ENCODE data around the gene EPHA10.

EPHA10 gene

DNA sequence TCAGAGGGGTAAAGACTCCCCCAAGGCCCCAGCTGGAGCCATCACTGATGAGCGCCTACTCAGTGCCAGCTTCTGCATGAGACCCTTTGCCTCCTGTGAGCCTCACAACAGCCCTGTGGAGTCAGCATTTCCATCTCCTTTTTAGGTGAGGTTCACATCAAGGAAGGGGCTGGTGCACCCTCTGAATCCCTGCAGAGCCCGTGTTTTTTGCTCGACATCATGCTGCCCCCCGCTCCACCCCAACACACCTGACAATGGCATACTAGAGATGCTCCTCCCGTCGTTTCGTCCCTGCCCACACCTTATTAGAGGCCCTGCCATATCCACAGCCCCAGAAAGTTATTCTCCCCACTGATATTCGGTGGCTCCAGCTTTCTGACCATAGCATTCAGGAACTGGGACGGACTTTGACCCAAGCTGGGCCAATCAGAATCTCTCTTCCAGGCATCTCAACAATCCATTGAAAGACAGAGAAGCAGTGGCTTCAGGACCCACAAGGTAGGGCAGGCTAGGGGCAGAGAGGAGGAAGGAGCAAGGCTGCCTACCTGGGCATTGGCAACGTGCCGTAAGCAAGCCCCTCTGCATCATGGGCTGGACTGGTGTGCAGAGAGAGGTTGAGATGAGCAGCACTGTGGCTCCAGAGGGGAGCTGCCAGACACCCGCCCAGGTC is 32.7 kb downstream of the EPHA10 start:
- no peak for DNase-seq

- no peak for DNase-seq
Observed at GRCh38 chr1:37731312-37732019, 33.5 kb downstream of the EPHA10 start.

DNA sequence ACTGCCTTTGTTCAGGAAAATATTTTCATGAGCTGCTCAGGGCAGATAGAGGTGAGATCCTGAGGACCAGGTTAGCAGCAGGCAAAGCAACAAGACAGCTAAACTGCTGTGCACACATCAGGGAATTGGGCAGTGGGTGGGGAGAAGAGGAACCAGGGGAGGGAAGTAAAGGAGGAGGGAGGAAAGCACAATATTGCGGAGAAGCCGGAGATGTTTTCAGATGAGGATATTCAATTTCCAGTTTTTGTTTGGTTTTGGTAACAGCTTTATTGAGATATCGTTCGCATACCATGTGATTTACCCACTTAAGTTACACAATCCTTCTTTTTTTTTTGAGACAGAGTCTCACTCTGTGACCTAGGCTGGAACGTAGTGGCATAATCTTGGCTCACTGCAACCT is 34.5 kb downstream of the EPHA10 start:
- no peak for DNase-seq

DNA sequence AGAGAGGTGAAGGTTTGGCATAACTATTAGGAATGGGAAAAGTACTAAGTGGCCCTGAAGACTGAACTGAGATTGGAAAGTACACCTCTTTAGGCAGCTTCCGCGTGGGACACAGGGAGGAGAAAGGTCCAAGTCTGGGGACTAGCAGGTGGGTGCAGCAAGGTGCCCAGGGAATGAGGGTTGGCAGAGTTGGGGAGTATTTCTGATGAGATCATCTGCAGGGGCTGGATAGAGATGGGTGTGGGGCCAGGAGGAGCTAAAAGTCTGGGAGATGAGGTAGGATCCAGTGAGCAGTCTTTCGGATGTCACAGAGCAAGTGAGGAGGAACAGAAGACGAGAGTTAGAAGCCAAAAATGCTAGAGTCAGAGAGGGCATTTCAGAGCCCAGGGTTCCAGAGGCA is 36.5 kb downstream of the EPHA10 start:
- DNase-seq: no peak

GRCh38 chr1:37726751-37727585 is 38.0 kb downstream of the EPHA10 start:
- no peak for DNase-seq

DNA sequence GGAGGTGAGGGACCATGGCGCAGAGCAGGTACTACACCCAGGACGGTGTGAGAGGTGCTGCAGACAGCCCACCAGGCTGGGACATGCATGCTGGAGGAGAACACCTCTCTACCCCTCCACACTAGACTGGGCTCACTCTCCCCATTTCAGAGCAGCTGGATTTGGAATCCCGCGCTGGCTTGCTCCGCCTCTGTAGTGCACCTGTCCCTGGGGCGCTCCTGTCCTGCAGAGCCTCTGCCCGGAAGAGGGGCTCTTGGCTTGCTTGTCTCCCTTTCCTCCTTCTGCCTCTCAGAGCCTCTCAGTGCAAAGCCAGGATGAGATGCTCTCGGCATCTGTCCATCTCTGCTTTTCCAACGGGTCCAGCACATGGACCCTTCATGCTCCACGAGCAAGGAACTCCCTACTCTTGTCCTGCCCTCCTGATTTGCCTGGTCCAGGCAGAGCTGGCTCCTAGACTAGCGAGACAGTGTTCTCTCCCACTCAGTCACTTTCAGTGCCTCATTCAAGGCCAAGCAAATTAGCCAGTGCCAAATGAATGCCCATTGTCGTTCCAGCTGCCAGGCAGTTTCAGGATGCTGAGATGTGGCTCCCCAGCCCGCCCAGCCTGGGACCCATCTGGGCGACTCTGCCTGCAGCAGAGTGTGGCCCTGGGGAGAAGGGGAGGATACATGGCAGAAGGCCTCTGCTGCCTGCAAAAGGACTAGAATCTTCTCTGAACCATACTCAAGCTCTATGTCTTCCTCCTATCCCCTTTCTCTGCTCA is 38.9 kb downstream of the EPHA10 start:
- no peak for DNase-seq

- no peak for DNase-seq
Observed at GRCh38 chr1:37724575-37724974, 40.3 kb downstream of the EPHA10 start.

DNA sequence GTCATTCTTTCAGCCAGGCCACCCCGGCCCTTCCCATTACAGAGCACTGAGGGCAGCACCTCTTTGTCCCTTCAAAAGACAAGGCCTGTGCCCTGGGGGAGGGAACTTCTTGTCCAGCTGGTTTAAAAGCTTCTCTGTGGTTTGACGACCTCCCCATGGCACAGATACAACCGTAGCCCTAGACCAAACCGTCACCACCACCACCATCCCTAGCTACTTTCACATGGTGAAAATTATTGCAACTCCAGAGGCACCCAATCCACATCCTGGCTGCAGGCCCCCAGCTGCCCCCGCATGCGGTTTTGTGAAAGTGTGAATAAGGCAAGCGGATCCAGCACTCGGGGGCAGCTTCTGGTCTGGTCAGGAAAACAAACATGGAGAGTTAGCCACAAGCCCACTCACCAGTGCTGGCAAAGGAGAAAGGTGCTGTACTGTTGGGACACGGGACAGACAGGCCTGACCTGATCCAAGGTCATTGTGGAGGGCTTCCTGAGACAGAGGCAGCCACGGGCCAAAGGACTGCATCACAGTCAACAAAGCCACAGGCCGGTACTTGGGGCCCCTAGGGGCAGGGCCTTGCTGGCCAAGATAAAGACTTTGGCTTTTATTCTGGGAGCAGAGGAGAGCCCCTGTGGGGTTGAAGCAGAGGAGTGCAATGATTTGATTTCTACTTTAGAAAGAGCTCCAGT is 41.4 kb downstream of the EPHA10 start:
- DNase-seq: no peak

DNA sequence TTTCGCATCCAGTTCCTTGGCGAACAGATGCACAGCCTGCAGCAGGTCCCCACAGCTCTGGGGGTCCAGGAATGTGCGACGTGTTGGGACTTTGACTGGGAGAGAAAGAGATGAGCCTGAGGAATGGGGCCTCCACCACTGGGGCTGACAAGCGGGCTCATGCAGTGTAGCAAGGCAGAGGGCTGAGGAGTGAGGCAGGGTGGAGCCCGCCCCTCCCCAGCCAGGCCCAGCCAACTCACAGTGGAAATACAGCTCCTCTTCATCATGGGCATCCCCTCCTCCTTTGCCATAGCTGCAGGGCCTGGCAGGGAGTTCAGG is 41.9 kb downstream of the EPHA10 start:
- DNase-seq: no peak

DNA sequence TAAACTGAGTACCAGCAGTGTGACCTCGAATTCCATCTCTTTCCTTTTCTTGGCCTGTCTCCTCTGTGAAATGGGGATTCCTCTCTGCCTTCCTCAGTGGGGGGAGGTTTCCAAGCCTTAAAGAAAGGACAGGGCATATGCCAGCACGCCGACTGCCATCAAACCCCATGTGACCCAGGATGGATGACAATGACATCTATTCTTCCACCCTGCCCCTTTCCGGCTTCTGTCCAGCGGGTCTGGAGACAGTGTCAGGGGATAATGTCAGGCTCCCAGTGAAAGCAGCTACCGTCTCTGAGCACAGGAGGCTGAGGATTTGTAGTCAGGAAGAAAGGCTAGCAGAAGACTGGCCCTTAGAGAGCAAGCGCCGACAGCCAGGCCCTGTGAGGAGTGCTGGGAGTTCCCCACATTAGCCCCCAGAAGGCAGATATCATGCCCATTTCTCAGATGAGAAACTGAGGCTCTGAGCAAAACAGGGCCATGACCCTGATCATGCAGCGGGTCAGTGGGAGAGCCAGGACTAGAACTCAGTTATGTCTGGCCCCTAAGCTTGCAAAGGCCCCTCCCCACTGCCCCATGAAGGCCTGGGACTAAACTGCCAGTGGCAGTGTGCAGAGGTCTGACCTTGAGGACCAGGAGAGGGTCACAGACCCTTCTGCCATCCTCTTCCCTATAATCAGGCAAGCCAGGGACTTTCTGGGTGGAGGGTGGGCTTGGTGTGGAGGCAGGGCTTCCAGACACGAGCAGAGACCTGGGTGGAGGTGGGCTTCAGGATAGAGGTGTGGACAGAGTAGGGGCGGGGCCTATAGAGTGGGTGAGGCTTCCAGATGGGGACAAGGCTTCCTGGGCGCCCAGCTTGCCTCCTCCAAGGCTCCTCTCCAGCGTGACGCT is 42.5 kb downstream of the EPHA10 start:
- DNase-seq: no peak

DNA sequence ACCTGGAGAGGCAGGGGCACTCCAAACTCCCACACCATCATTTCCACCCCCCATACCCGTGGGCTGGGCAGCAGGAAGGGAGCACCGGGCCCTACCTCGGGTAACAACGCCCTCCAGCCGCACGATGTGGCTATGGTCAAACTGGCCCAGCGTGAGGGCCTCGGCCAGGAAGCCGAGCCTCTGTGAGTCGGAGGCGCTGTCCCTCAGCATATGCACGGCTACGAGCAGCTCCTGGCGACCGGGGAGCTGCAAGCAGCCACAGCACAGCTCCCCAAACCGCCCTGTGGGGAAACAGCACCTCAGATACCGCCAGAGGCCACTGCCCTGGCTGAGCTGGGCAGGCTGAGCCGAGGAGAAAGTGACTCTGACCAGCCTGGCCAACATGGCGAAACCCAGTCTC is 43.4 kb downstream of the EPHA10 start:
- no peak for DNase-seq

GRCh38 chr1:37720231-37721130 is 44.4 kb downstream of the EPHA10 start:
- DNase-seq: no peak

- no peak for DNase-seq
Observed at GRCh38 chr1:37719572-37720195, 45.2 kb downstream of the EPHA10 start.

DNA sequence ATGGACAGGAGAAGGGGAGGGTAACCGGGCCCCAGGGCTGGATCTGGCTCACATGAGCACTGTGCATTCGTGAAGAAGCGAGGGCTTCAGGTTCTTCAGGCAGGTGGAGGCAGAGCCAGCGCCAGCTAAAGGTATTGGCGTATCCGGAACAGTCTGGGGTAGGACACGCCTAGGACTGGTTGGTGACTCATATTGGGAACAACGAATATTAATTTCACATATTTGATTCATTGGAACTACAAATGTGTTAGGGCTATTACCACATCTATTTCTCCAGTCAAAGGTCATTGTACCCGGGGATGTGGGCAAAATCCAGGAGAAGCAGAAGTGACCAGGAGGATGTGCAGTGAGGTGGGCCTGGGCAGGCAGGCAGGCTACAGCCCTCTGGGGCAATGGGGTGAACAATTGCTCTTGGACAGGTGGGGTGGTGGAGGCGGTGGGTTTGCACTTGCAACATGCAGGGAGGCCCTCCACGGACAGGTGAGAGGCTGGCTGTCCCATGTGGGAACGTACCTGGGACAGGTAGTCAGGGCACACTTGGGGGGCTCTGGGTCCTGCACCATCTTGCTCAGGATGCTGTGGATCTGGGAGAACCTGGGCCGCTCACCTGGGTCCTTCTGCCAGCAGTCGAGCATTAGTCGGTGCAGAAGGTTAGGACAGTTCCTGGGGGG is 45.9 kb downstream of the EPHA10 start:
- no peak for DNase-seq

DNA sequence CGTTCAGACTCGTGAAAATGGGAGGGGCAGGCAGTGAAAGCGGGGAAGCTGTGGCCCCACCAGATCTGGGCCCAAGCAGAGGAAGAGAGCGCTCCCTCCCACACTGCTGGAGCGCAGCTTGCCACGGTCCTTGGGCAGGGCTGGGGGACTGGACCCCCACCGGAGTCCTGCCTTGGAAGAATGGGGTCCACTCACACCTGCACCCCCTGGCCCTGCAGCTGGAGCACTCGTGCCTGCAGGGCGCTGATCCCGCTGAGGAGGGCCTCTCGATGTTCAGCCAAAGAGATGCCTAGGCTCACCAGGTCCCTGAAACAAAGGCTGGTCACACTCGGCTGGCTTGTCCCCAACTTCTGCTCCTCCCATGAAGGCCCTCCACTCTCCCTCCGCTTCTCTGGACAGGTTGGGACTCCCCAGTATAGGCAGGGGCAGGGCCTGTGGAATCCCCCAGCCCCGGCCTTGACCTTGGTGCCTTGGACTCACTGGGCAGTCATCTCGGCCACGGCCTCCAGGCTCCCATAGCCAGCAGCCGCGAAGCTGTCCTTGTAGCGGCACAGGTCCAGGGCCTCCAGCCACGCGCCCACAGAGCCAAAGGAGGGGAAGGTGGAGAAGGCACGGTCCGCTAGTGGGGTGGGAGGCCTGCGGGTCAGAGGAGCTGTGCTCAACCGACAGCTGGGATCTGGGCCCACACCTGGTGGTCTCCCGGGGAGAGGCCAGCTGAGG is 46.6 kb downstream of the EPHA10 start:
- DNase-seq: no peak

DNA sequence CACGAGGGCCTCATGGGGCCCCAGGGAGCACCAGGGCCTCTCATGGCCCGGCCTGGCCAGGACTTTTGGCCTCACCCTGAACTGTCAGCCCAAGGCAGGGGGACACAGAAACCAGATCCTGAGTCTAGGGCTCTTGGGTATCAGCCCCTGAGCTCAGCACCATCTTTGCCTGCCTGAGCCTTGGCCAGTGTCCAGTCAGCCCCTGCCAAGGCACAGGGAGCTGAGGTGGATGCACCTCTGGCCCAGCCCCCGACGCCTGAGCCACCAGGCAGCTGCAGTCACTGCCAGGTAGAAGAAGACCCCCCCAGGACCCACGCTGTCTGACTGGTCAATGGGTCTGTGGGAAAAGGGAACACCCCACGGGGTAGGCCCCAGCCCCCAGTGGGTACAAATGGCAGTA is 47.3 kb downstream of the EPHA10 start:
- DNase-seq: no peak

DNA sequence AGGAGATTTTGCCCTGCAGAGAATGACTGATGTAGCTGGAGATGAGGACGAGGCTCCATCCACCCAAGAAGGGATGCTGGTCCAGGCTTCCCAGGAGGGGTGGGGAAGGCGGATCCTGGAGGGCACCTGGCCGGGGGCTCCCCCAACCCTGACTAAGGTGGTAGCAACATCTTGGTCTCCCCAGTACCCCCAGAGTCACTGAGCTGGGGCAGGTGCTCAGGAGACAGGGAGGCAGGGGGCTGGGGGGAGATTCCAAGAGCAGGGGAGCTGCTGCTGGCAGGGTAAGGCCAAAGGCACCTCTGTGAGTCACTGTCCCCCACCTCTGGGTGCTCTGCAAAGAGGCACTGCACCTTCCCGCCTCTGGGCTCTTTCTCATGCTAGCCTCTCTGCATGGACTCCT is 48.6 kb downstream of the EPHA10 start:
- no peak for DNase-seq

- DNase-seq: no peak
Observed at GRCh38 chr1:37714689-37715088, 50.2 kb downstream of the EPHA10 start.

DNA sequence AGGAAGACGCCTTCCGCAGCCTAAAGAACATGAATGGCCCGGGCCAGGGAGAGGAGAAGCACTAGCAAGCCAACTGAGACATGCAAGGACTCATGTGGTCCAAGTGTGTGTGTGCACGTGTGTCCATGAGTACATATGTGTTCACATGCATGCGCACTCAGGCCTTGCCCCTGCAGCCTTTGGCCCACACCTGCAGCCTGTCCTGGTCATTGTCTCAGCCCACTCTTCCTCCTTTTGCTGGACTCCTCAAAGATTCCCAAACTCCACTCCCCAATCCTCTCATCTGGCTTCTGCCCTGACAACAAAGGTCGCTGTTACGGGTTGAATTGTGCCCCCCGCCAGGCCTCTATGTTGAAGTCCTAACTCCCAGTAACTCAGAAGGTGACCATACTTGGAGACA is 50.7 kb downstream of the EPHA10 start:
- DNase-seq: no peak

Measured in NCI-H1694 treated with DMSO at 0.1 percent for 48 hours (cell line).